Activated B cell treated with CpG ODN at 0.5 μM for 24 hours (primary cell): Measurements from ENCODE around the gene IFNAR1. TPM values are rescaled to one million over a fixed set of nuclear protein-coding genes. Genes with fewer than 3 reads are reported as not detected.

Experiments
- ATAC-seq: fragments of 200-7000 bp; cut with Tn5 transposase; one replicate; pipeline ENCODE4 v1.10.0; 2021; ENCODE audit warnings: low read depth, mild to moderate bottlenecking, moderate library complexity
- CTCF ChIA-PET: fragments of 350-600 bp; sonication (Branson Sonifier 250); formaldehyde crosslinking; loops from one replicate; lab custom pipeline; 2021; ENCODE audit warnings: antibody characterized with exemption; lab: Charles Lee
- POLR2A ChIA-PET: fragments of 350-600 bp; sonication (Branson Sonifier 250); formaldehyde crosslinking; loops from one replicate; lab custom pipeline; 2021; ENCODE audit warnings: antibody characterized with exemption; lab: Charles Lee
- DNase-seq: peaks from one replicate; pipeline ENCODE4 v3.0.0; 2022
- H3K27ac Mint-ChIP-seq: one replicate; pipeline ENCODE4 v1.8.0; 2020; ENCODE audit warnings: mixed read lengths
- H3K27me3 Mint-ChIP-seq: one replicate; pipeline ENCODE4 v1.8.0; 2021; ENCODE audit warnings: mixed read lengths
- H3K36me3 Mint-ChIP-seq: one replicate; pipeline ENCODE4 v1.8.0; 2021; ENCODE audit warnings: low read depth, mixed read lengths
- H3K4me1 Mint-ChIP-seq: one replicate; pipeline ENCODE4 v1.8.0; 2021; ENCODE audit warnings: mixed read lengths
- H3K4me3 Mint-ChIP-seq: one replicate; pipeline ENCODE4 v1.8.0; 2020; ENCODE audit warnings: mild to moderate bottlenecking, mixed read lengths
- H3K9me3 Mint-ChIP-seq: one replicate; pipeline ENCODE4 v1.8.0; 2020; ENCODE audit warnings: mixed read lengths
- CTCF ChIP-seq: fragments of 200-600 bp; IDR thresholded peaks from one replicate; pipeline ENCODE4 v1.8.0; 2022; ENCODE audit warnings: antibody characterized with exemption, mild to moderate bottlenecking
- intact Hi-C: fragments of 100-400 bp; cut with micrococcal nuclease; formaldehyde crosslinking; loops from one replicate; pipeline ENCODE4 v1.15.1; 2024
- total RNA-seq: library from RNA; stranded (reverse); gene quantifications from 2 replicates; pipeline ENCODE4 v1.2.3, GENCODE V29; 2022

IFNAR1 gene
- total RNA-seq, 1 donor from 2014 or later = 34.5 TPM

GRCh38 chr21:33283203-33283602, 41.6 kb upstream of the IFNAR1 start:
- no peak overlapping the region for H3K4me3 Mint-ChIP-seq
- no peaks in the 10 kb centered on the region for H3K9me3 Mint-ChIP-seq
- no peaks in the 10 kb centered on the region for H3K4me1 Mint-ChIP-seq
- ATAC-seq (no peak), DNase-seq (no peak)
- POLR2A ChIA-PET = interaction anchor here (0.7 to 1.1 kb wide), 2 partner anchors 36 to 49 kb away, joined by 3 to 5 read pairs; no protein-coding TSS in a partner anchor
- CTCF ChIA-PET = interaction anchor here (1.3 kb wide), 1 partner anchor 86 kb away, joined by 6 read pairs; no protein-coding TSS in a partner anchor
- H3K36me3 Mint-ChIP-seq = peaks cover 90% of the 10 kb centered on the region
- TF ChIP-seq CTCF = no peak
- H3K27me3 Mint-ChIP-seq = no peaks in the 10 kb centered on the region
- intact Hi-C loops = no loop called here
- H3K27ac Mint-ChIP-seq = no peak overlapping the region

- Mint-ChIP-seq H3K9me3 (no peaks in the 10 kb centered on the region), H3K27me3 (no peaks in the 10 kb centered on the region), H3K27ac (no peak overlapping the region), H3K36me3 (peaks cover 88% of the 10 kb centered on the region), H3K4me1 (no peaks in the 10 kb centered on the region), H3K4me3 (no peak overlapping the region)
- no peak for TF ChIP-seq CTCF
- DNase-seq = no peak
- CTCF ChIA-PET = interaction anchor here (0.5 to 1.3 kb wide), 2 partner anchors 34 to 124 kb away, joined by 3 to 4 read pairs; no protein-coding TSS in a partner anchor
- intact Hi-C loops = no loop called here
- no peak for ATAC-seq
- POLR2A ChIA-PET = interaction anchor here (0.7 to 1.5 kb wide), 2 partner anchors 9 to 20 kb away, joined by 4 to 7 read pairs; partner anchors contain the start of gene IL10RB
Observed at GRCh38 chr21:33286076-33286475, 38.7 kb upstream of the IFNAR1 start.

- ChIA-PET POLR2A (interaction anchor here (0.7 to 1.5 kb wide), 2 partner anchors 8 to 21 kb away, joined by 4 to 7 read pairs; partner anchors contain the start of gene IL10RB), CTCF (interaction anchor here (1.3 kb wide), 1 partner anchor 35 kb away, joined by 4 read pairs; no protein-coding TSS in a partner anchor)
- no peak for TF ChIP-seq CTCF
- H3K4me3 Mint-ChIP-seq = no peak overlapping the region
- H3K4me1 Mint-ChIP-seq = no peaks in the 10 kb centered on the region
- ATAC-seq (no peak), DNase-seq (no peak)
- intact Hi-C loops = no loop called here
- H3K27ac Mint-ChIP-seq = no peak overlapping the region
- no peaks in the 10 kb centered on the region for H3K9me3 Mint-ChIP-seq
- no peaks in the 10 kb centered on the region for H3K27me3 Mint-ChIP-seq
- H3K36me3 Mint-ChIP-seq = peaks cover 87% of the 10 kb centered on the region
Observed at GRCh38 chr21:33286600-33287456, 37.9 kb upstream of the IFNAR1 start.

GRCh38 chr21:33289199-33289819, 35.5 kb upstream of the IFNAR1 start:
- H3K9me3 Mint-ChIP-seq = no peaks in the 10 kb centered on the region
- no peaks in the 10 kb centered on the region for H3K27me3 Mint-ChIP-seq

More at GRCh38 chr21:33289199-33289819, 35.5 kb upstream of the IFNAR1 start:
- no peak for TF ChIP-seq CTCF
- Mint-ChIP-seq H3K4me3 (no peak overlapping the region), H3K36me3 (peaks cover 90% of the 10 kb centered on the region), H3K27ac (no peak overlapping the region), H3K4me1 (peaks cover 4% of the 10 kb centered on the region)
- ChIA-PET POLR2A (interaction anchor here (0.8 kb wide), 1 partner anchor 14 kb away, joined by 4 read pairs; no protein-coding TSS in a partner anchor), CTCF (interaction anchor here (0.9 kb wide), 1 partner anchor 15 kb away, joined by 3 read pairs; no protein-coding TSS in a partner anchor)
- ATAC-seq (no peak), DNase-seq (no peak)
- intact Hi-C loops = no loop called here
